ENCODE data around the gene SORCS2. TPM values are rescaled to one million over a fixed set of nuclear protein-coding genes. Genes with fewer than 3 reads are reported as not detected.

SORCS2 gene
- total RNA-seq, 1 donor from 2014 or later: 13.8 TPM

GRCh38 chr4:7540654-7541413, 348.5 kb downstream of the SORCS2 start:
- no peaks in the 10 kb centered on the region for H3K79me2 ChIP-seq (ENCODE audit: insufficient read depth, low read length)
- H3K4me1 ChIP-seq (ENCODE audit: insufficient read depth, low read length): no peaks in the 10 kb centered on the region
- no peaks in the 10 kb centered on the region for H3K9me3 ChIP-seq (ENCODE audit: insufficient read depth, low read depth, low read length)
- TF ChIP-seq, protein P1, sequence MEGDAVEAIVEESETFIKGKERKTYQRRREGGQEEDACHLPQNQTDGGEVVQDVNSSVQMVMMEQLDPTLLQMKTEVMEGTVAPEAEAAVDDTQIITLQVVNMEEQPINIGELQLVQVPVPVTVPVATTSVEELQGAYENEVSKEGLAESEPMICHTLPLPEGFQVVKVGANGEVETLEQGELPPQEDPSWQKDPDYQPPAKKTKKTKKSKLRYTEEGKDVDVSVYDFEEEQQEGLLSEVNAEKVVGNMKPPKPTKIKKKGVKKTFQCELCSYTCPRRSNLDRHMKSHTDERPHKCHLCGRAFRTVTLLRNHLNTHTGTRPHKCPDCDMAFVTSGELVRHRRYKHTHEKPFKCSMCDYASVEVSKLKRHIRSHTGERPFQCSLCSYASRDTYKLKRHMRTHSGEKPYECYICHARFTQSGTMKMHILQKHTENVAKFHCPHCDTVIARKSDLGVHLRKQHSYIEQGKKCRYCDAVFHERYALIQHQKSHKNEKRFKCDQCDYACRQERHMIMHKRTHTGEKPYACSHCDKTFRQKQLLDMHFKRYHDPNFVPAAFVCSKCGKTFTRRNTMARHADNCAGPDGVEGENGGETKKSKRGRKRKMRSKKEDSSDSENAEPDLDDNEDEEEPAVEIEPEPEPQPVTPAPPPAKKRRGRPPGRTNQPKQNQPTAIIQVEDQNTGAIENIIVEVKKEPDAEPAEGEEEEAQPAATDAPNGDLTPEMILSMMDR (IDR thresholded peaks at IDR 0.05; ENCODE audit: insufficient read depth, low read depth, low read length): no peak
- no peak for TF ChIP-seq EZH2 (IDR thresholded peaks at IDR 0.05; ENCODE audit: insufficient read depth, low read length)
- Mint-ChIP-seq H3K9me3 (ENCODE audit: unreplicated experiment) (peaks cover 5% of the 10 kb centered on the region), H3K4me1 (ENCODE audit: low read depth, unreplicated experiment) (no peaks in the 10 kb centered on the region), H3K27ac (ENCODE audit: unreplicated experiment) (no peak overlapping the region), H3K27me3 (ENCODE audit: low read depth, unreplicated experiment) (peaks cover 34% of the 10 kb centered on the region), H3K4me3 (ENCODE audit: unreplicated experiment) (no peak overlapping the region), H3K36me3 (ENCODE audit: low read depth, unreplicated experiment) (peaks cover 12% of the 10 kb centered on the region)
- no peak overlapping the region for H3K4me2 ChIP-seq (ENCODE audit: low read length)
- H3K27ac ChIP-seq (ENCODE audit: low read depth, low read length): no peak overlapping the region
- no peak for FAIRE-seq
- H3K9ac ChIP-seq (ENCODE audit: low read length): no peak overlapping the region
- no peaks in the 10 kb centered on the region for H3K36me3 ChIP-seq (ENCODE audit: insufficient read depth, low read length)
- H3K27me3 ChIP-seq (ENCODE audit: insufficient read depth, low read length): no peaks in the 10 kb centered on the region
- H2AFZ ChIP-seq (ENCODE audit: low read depth, low read length): no peak overlapping the region
- no peaks in the 10 kb centered on the region for H4K20me1 ChIP-seq (ENCODE audit: insufficient read depth, low read length)
- no peak overlapping the region for H3K4me3 ChIP-seq (ENCODE audit: insufficient read depth, low read depth, low read length)
- DNase-seq (ENCODE audit: low read depth): no peak

DNA sequence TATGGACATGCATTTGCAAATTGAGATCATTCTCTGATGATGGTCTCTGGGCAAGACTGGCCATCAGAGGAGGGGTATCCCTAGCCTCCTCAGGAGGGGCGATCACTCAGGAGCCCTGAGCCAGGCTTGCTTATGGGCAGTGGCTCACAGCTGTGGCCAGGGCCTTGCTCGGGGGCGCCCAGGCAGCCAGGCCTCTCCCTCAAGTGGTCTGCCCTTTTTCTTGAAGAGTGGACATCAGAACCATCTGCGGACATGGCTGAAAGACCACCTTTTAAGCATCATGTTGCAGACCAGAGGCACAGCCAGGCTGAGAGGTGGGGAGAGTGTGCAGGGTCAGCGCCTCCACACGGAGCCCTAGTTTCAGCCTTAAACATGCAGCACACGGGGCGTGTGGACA, 349.1 kb downstream of the SORCS2 start:
- Mint-ChIP-seq H3K9me3 (ENCODE audit: unreplicated experiment) (peaks cover 5% of the 10 kb centered on the region), H3K27me3 (ENCODE audit: low read depth, unreplicated experiment) (peaks cover 30% of the 10 kb centered on the region), H3K27ac (ENCODE audit: unreplicated experiment) (no peak overlapping the region), H3K36me3 (ENCODE audit: low read depth, unreplicated experiment) (peaks cover 9% of the 10 kb centered on the region), H3K4me3 (ENCODE audit: unreplicated experiment) (no peak overlapping the region), H3K4me1 (ENCODE audit: low read depth, unreplicated experiment) (no peaks in the 10 kb centered on the region)
- TF ChIP-seq EZH2 (IDR thresholded peaks at IDR 0.05; ENCODE audit: insufficient read depth, low read length): no peak
- TF ChIP-seq, protein P1 (IDR thresholded peaks at IDR 0.05; ENCODE audit: insufficient read depth, low read depth, low read length): no peak
- no peak for DNase-seq (ENCODE audit: low read depth)
- Histone ChIP-seq H3K9me3 (ENCODE audit: insufficient read depth, low read depth, low read length) (no peaks in the 10 kb centered on the region), H3K79me2 (ENCODE audit: insufficient read depth, low read length) (no peaks in the 10 kb centered on the region), H3K4me2 (ENCODE audit: low read length) (no peak overlapping the region), H4K20me1 (ENCODE audit: insufficient read depth, low read length) (no peaks in the 10 kb centered on the region), H3K4me3 (ENCODE audit: insufficient read depth, low read depth, low read length) (no peak overlapping the region), H3K36me3 (ENCODE audit: insufficient read depth, low read length) (no peaks in the 10 kb centered on the region), H2AFZ (ENCODE audit: low read depth, low read length) (no peak overlapping the region), H3K9ac (ENCODE audit: low read length) (no peak overlapping the region), H3K4me1 (ENCODE audit: insufficient read depth, low read length) (peaks cover 4% of the 10 kb centered on the region), H3K27me3 (ENCODE audit: insufficient read depth, low read length) (no peaks in the 10 kb centered on the region), H3K27ac (ENCODE audit: low read depth, low read length) (no peak overlapping the region)
- no peak for FAIRE-seq

GRCh38 chr4:7542781-7543180, 350.4 kb downstream of the SORCS2 start:
- Histone ChIP-seq H3K9ac (ENCODE audit: low read length) (no peak overlapping the region), H3K36me3 (ENCODE audit: insufficient read depth, low read length) (no peaks in the 10 kb centered on the region), H3K4me1 (ENCODE audit: insufficient read depth, low read length) (peaks cover 10% of the 10 kb centered on the region), H4K20me1 (ENCODE audit: insufficient read depth, low read length) (peaks cover 9% of the 10 kb centered on the region), H3K4me2 (ENCODE audit: low read length) (no peak overlapping the region), H3K27ac (ENCODE audit: low read depth, low read length) (no peak overlapping the region), H3K9me3 (ENCODE audit: insufficient read depth, low read depth, low read length) (no peaks in the 10 kb centered on the region), H3K79me2 (ENCODE audit: insufficient read depth, low read length) (no peaks in the 10 kb centered on the region), H3K27me3 (ENCODE audit: insufficient read depth, low read length) (no peaks in the 10 kb centered on the region), H2AFZ (ENCODE audit: low read depth, low read length) (no peak overlapping the region), H3K4me3 (ENCODE audit: insufficient read depth, low read depth, low read length) (no peak overlapping the region)
- Mint-ChIP-seq H3K27ac (ENCODE audit: unreplicated experiment) (no peak overlapping the region), H3K36me3 (ENCODE audit: low read depth, unreplicated experiment) (peaks cover 6% of the 10 kb centered on the region), H3K27me3 (ENCODE audit: low read depth, unreplicated experiment) (peaks cover 21% of the 10 kb centered on the region), H3K4me3 (ENCODE audit: unreplicated experiment) (no peak overlapping the region), H3K9me3 (ENCODE audit: unreplicated experiment) (peaks cover 5% of the 10 kb centered on the region), H3K4me1 (ENCODE audit: low read depth, unreplicated experiment) (peaks cover 9% of the 10 kb centered on the region)
- TF ChIP-seq, protein P1 (IDR thresholded peaks at IDR 0.05; ENCODE audit: insufficient read depth, low read depth, low read length): no peak
- no peak for TF ChIP-seq EZH2 (IDR thresholded peaks at IDR 0.05; ENCODE audit: insufficient read depth, low read length)
- FAIRE-seq (no peak), DNase-seq (ENCODE audit: low read depth) (no peak)

Measured in astrocyte (in vitro differentiated cells and primary cell).